ENCODE measurements around the gene RPUSD3. TPM values are rescaled to one million over a fixed set of nuclear protein-coding genes. Genes with fewer than 3 reads are reported as not detected.

Gene RPUSD3
- total and polyA plus RNA-seq, 9 of the 15 experiments (the other 6 are each of a cell fraction or from before 2014, with no cell fraction given): 13.8 to 99.0 (median 59.3) TPM

GRCh38 chr3:9884555-9885165 is 40.9 kb upstream of the RPUSD3 start (continued):
- TF ChIP-seq PPARD (CRISPR knock-in tag; IDR thresholded peaks at IDR 0.05): no peak
- TF ChIP-seq HNRNPK (IDR thresholded peaks at IDR 0.05; ENCODE audit: low read depth, low read length, poor library complexity, severe bottlenecking): no peak
- no peak for TF ChIP-seq ZFP30 (CRISPR knock-in tag; IDR thresholded peaks at IDR 0.05; ENCODE audit: borderline replicate concordance)
- TF ChIP-seq CCNT2 (IDR thresholded peaks at IDR 0.05; ENCODE audit: borderline replicate concordance, extremely low read depth, insufficient read length, low read depth, low read length): no peak
- no peak for TF ChIP-seq SP2 (IDR thresholded peaks at IDR 0.05; ENCODE audit: extremely low read depth, low read depth, low read length, poor library complexity, severe bottlenecking)
- TF ChIP-seq NR2F6 (CRISPR knock-in tag; IDR thresholded peaks at IDR 0.05): no peak
- TF ChIP-seq ELK3 (CRISPR knock-in tag; IDR thresholded peaks at IDR 0.05): no peak
- TF ChIP-seq ZBTB34 (CRISPR knock-in tag; IDR thresholded peaks at IDR 0.05): no peak
- TF ChIP-seq NBN (IDR thresholded peaks at IDR 0.05; ENCODE audit: low read depth): peak; percentile 85; the same call in 1 of the 2 replicates
- no peak for TF ChIP-seq CC2D1A (IDR thresholded peaks at IDR 0.05)
- no peak for TF ChIP-seq NR0B1 (IDR thresholded peaks at IDR 0.05; ENCODE audit: partially characterized antibody)
- TF ChIP-seq ZMIZ1 (IDR thresholded peaks at IDR 0.05; ENCODE audit: low read depth in 2 of 2, low read length in 2 of 2): no peak
- peak in 1 of 2 experiments; percentile 46; a peak in 1 of 4 replicates for TF ChIP-seq TBL1XR1 (IDR thresholded peaks at IDR 0.05; ENCODE audit: low read length in 2 of 2)
- TF ChIP-seq RB1 (IDR thresholded peaks at IDR 0.05; ENCODE audit: low read depth): no peak
- TF ChIP-seq USF2 (CRISPR knock-in tag; IDR thresholded peaks at IDR 0.05): no peak
- TF ChIP-seq SRSF3 (IDR thresholded peaks at IDR 0.05; ENCODE audit: insufficient read depth, low read length): no peak

Measured in K562 (cell line).